MM.1S (cell line): ENCODE measurements around the gene CGB7.

ENCODE experiments used
- EZH2 ChIP-seq: fragments of 300-600 bp; sonication (generic); optimal IDR thresholded peaks from 2 replicates; pipeline ENCODE3; 2017; ENCODE audit warnings: low read depth, mild to moderate bottlenecking, antibody characterized with exemption, low read length, mixed read lengths
- EZH2phosphoT487 ChIP-seq: fragments of 300-600 bp; sonication (generic); IDR thresholded peaks from 2 replicates; pipeline ENCODE4 v1.6.1; 2018; ENCODE audit warnings: antibody characterized with exemption, low read length
- TF ChIP-seq, protein P1 (sequence below): fragments of 300-600 bp; sonication (generic); IDR thresholded peaks from 2 replicates; pipeline ENCODE4 v1.5.1; 2016; ENCODE audit warnings: antibody characterized with exemption, low read length, mixed read lengths

DNA sequence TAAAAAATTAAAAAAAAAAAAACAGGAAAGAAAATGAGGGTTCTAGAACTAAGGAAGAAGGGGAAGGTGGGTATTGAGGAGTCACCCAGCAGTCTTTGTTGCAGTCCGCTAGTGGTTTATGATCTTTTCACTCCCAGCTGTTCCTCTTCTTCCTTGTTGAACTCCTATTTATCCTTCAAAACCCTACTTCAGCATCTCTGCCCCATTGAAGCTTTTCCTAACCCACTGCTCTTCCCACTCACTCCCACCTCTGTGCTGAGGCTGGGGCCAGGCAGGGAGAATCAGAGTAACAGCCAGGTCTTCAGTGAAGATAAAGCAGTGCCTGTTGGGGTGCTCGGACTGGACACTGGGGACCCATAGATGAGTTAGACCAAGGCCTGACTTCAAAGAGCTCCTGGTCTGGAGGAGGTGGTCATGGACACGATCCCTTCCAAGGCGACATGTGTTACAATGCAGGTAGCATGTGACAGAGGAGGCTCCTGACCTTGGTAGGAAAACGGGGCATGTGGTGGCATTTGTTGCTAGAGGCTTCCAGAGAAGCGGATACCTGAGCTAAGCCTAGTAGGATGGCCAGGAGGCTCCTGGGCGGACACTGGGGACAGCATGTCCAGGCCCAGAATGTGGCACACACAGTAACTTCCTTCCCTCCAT is 52.5 kb downstream of the CGB7 start:
- TF ChIP-seq, protein P1, sequence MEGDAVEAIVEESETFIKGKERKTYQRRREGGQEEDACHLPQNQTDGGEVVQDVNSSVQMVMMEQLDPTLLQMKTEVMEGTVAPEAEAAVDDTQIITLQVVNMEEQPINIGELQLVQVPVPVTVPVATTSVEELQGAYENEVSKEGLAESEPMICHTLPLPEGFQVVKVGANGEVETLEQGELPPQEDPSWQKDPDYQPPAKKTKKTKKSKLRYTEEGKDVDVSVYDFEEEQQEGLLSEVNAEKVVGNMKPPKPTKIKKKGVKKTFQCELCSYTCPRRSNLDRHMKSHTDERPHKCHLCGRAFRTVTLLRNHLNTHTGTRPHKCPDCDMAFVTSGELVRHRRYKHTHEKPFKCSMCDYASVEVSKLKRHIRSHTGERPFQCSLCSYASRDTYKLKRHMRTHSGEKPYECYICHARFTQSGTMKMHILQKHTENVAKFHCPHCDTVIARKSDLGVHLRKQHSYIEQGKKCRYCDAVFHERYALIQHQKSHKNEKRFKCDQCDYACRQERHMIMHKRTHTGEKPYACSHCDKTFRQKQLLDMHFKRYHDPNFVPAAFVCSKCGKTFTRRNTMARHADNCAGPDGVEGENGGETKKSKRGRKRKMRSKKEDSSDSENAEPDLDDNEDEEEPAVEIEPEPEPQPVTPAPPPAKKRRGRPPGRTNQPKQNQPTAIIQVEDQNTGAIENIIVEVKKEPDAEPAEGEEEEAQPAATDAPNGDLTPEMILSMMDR = no peak
- TF ChIP-seq EZH2 (no peak), EZH2phosphoT487 (no peak)
